ENCODE results near the gene SAA1. TPM values are rescaled to one million over a fixed set of nuclear protein-coding genes. Genes with fewer than 3 reads are reported as not detected.
"Not testable (repeated sequence)": the region's sequence is repeated elsewhere in the genome, so short reads cannot be mapped to it uniquely, and the experiment has no call there.

The SAA1 gene
- total RNA-seq, 1 donor from 2014 or later: 13.3 TPM

DNA sequence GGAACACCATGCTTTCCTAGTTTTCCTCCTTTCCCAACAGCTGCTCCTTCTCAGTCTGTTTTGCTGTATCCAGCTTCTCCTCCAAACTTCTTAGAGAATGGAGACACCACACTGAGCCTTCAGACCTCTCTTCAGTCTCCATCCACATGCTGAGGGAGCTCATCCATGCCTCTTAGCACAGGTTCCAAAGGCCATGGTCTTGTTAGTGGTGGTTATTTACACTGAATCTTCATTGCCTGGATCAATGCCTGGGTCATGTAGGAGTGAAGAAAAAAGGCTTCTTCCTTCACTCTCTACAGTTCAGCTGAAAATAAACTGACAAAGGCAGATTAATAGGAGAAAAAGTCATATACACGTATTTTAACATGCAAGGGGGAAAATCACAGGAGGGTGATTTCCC is 26.4 kb upstream of the SAA1 start:
- DNase-seq (no peak), ATAC-seq (no peak)
- H3K27ac ChIP-seq: no peak overlapping the region
- no peaks in the 10 kb centered on the region for H3K9me3 ChIP-seq
- no peaks in the 10 kb centered on the region for H3K36me3 ChIP-seq
- no peaks in the 10 kb centered on the region for H3K4me1 ChIP-seq
- intact Hi-C loops (cut with DNase I): no loop called here
- TF ChIP-seq, protein P1, sequence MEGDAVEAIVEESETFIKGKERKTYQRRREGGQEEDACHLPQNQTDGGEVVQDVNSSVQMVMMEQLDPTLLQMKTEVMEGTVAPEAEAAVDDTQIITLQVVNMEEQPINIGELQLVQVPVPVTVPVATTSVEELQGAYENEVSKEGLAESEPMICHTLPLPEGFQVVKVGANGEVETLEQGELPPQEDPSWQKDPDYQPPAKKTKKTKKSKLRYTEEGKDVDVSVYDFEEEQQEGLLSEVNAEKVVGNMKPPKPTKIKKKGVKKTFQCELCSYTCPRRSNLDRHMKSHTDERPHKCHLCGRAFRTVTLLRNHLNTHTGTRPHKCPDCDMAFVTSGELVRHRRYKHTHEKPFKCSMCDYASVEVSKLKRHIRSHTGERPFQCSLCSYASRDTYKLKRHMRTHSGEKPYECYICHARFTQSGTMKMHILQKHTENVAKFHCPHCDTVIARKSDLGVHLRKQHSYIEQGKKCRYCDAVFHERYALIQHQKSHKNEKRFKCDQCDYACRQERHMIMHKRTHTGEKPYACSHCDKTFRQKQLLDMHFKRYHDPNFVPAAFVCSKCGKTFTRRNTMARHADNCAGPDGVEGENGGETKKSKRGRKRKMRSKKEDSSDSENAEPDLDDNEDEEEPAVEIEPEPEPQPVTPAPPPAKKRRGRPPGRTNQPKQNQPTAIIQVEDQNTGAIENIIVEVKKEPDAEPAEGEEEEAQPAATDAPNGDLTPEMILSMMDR (IDR thresholded peaks at IDR 0.05): no peak
- no peaks in the 10 kb centered on the region for H3K27me3 ChIP-seq
- H3K4me3 ChIP-seq: no peak overlapping the region

DNA sequence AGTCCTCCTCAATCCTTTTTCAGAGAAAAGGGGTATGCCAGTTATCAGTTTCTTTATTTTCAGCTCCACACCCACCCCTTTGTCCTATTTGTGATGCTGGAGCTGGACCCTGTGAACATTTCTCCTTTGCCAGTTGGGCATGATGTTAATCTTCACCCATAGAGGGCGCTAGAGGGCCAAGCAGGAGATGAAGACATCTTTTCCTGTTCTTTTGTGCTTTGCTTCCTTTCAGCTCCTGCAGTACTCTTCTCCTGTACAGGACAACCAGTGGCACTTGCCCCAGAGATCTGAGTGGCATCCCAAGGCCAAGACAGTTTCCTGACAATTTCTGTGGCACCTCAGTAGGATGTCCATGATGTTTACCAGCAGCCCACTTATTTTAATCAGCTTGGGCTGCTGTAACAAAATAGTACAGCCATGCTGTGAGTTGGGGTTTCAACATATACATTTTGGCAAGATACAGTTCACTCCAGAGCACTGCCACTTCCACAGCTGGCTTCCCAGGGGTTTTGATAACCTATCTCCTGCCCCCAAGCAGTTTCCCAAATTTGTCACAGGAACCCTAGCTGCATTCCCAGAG is 22.2 kb upstream of the SAA1 start:
- Histone ChIP-seq H3K4me3 (no peak overlapping the region), H3K27me3 (no peaks in the 10 kb centered on the region), H3K36me3 (no peaks in the 10 kb centered on the region), H3K27ac (no peak overlapping the region), H3K4me1 (no peaks in the 10 kb centered on the region), H3K9me3 (no peaks in the 10 kb centered on the region)
- peak; percentile 89 for ATAC-seq
- TF ChIP-seq, protein P1 (IDR thresholded peaks at IDR 0.05): peak; percentile 84
- intact Hi-C loops (cut with DNase I): no loop called here
- DNase-seq: no peak

DNA sequence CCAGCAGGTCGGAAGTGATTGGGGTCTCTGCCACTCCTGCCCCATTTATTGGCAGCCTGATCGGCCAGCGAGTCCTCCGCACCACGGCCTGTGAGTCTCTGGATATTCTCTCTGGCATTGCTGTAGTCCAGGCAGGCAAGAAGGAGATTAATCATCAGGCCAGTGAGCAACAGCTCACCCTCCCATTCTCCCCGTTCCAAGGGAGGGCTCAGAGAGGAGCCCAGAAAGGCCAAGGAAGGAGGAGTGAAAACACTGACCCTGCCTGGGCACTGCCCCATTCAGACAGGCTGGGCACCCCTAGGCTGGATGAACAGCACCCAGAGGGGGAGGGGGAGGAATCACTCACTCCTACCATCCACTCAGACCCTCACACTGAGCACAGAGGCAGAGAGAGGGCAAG is 20.7 kb upstream of the SAA1 start:
- H3K4me1 ChIP-seq: no peaks in the 10 kb centered on the region
- H3K9me3 ChIP-seq: no peaks in the 10 kb centered on the region
- no peak overlapping the region for H3K27ac ChIP-seq
- ATAC-seq (no peak), DNase-seq (no peak)
- intact Hi-C loops (cut with DNase I): no loop called here
- TF ChIP-seq, protein P1 (IDR thresholded peaks at IDR 0.05): no peak
- no peaks in the 10 kb centered on the region for H3K36me3 ChIP-seq
- no peaks in the 10 kb centered on the region for H3K27me3 ChIP-seq
- no peak overlapping the region for H3K4me3 ChIP-seq

DNA sequence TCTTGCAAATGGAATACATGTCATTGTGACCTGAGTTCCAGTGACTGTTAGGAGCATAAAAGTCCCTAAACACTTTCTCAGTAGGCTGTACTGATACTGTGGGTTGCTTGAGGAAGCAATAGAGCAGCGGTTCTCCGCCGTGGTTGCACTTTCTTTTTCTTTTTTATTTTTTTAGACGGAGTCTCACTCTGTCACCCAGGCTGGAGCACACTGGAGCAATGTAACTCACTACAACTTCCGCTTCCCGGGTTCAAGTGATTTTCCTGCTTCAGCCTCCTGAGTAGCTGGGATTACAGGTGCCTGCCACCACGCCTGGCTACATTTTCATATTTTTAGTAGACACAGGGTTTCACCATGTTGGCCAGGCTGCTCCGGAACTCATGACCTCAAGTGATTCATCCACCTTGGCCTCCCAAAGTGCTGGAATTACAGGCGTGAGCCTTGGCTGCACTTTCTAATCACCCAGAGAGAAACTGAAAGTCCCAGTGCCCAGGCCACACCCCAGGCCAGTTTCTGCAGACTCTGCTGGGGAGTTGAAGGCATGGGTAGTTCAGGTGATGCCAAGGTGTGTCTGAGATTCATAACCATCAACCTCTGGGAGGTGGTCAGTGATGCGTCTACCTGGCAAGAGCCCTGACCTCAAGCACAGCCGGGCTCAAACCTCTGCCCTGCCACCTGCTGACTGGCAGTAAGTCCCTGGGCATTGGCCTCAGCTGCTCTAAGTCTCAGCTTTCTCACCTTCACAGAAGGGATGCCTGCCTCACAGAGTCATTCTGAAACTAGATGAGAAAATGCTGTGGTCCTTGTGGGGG is 19.5 kb upstream of the SAA1 start:
- H3K27ac ChIP-seq: peak overlapping the region; percentile 42
- H3K36me3 ChIP-seq; H3K4me3 ChIP-seq; intact Hi-C loops (cut with DNase I); H3K27me3 ChIP-seq; H3K9me3 ChIP-seq; H3K4me1 ChIP-seq; DNase-seq: not testable (repeated sequence)
- peak; percentile 65 for ATAC-seq

DNA sequence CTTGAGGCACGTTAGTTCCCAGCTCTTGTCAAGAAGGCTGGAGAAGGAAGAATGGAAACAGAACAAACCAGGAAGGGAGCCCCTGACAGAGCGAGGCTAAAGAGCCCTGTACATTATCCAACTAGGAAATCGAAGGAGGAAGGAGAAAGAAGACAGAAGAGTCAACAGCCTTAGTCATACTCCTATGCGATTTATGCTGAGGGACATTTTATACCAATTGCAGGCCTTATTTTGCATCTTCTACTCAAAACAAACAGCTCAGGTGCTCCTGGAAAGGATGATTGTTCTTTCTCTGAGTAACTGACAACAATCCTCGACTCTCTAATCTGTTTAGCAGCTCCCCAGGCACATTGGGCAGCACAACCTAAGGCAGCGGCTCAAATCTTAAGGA is 18.9 kb upstream of the SAA1 start:
- ATAC-seq; H3K4me3 ChIP-seq; DNase-seq; H3K27me3 ChIP-seq; H3K9me3 ChIP-seq; H3K27ac ChIP-seq; H3K4me1 ChIP-seq; intact Hi-C loops (cut with DNase I); H3K36me3 ChIP-seq: not testable (repeated sequence)

DNA sequence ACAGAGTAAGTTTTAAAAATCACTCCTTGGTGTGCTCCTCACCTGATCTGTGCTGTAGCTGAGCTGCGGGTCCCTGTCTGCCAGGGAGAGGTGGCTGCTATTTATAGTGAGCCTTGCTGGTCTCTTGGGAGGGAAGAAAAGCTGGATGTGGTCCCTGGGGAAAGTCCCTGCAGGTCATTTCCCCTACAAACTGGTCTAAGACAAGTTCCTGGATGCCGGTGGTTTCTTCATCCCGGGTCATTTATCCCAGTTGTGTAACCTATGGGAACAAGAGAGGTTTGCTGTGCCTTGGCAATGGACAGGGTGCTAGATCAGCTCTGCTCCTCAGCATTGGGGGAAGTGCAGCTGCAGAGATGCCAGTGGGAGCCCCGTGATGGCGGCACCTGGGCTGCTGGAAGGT is 17.5 kb upstream of the SAA1 start, which contains the start of gene SAA2:
Gene SAA2, minus strand, starts transcription at position 108 of the 400 bp plus-strand sequence. CDS start 657 bp downstream, outside the sequence.
- Histone ChIP-seq H3K36me3 (no peaks in the 10 kb centered on the region), H3K27ac (no peak within 1 kb of the TSS), H3K4me1 (no peaks in the 10 kb centered on the region), H3K4me3 (no peak within 1 kb of the TSS), H3K9me3 (no peaks in the 10 kb centered on the region), H3K27me3 (no peaks in the 10 kb centered on the region)
- DNase-seq (no peak), ATAC-seq (no peak)
- intact Hi-C loops (cut with DNase I): no loop called here
- TF ChIP-seq, protein P1 (IDR thresholded peaks at IDR 0.05): no peak
